ENCODE data around the gene ROCK1. TPM values are rescaled to one million over a fixed set of nuclear protein-coding genes. Genes with fewer than 3 reads are reported as not detected.

Gene ROCK1
- total and polyA plus RNA-seq, 2 donors (not counting 3 experiments of a cell fraction or from before 2014, with no cell fraction given) = 5.3 to 53.0 TPM

- Histone ChIP-seq H3K79me2 (ENCODE audit: control insufficient read depth, insufficient read depth, low read length) (peaks cover 78% of the 10 kb centered on the region), H4K20me1 (replicated peaks; ENCODE audit: control insufficient read depth, extremely low read depth, insufficient read depth, low read length) (peaks cover 5% of the 10 kb centered on the region), H3K4me1 (ENCODE audit: control insufficient read depth, extremely low read depth, insufficient read depth, low read length) (no peaks in the 10 kb centered on the region), H3K27ac (ENCODE audit: insufficient read depth, low read depth, low read length) (no peak overlapping the region), H3K27me3 (ENCODE audit: control insufficient read depth in 2 of 2, insufficient read depth in 2 of 2, low read length in 2 of 2) (no peaks in the 10 kb centered on the region), H3K4me3 (replicated peaks in 1 of 3; ENCODE audit: insufficient read depth in 1 of 3, low read depth in 1 of 3, low read length in 3 of 3) (no peak overlapping the region), H2AFZ (ENCODE audit: low read depth, low read length) (no peak overlapping the region), H3K9me1 (replicated peaks; ENCODE audit: control insufficient read depth, extremely low read depth, insufficient read depth, low read length) (no peaks in the 10 kb centered on the region), H3K4me2 (ENCODE audit: insufficient read depth, low read length) (no peak overlapping the region), H3K9ac (replicated peaks; ENCODE audit: extremely low read depth, insufficient read depth, low read length) (no peak overlapping the region), H3K36me3 (ENCODE audit: control insufficient read depth in 2 of 2, extremely low read depth in 1 of 2, insufficient read depth in 2 of 2, low read length in 2 of 2) (no peaks in the 10 kb centered on the region), H3K9me3 (replicated peaks; ENCODE audit: control insufficient read depth, insufficient read depth, low read length) (no peaks in the 10 kb centered on the region)
- no TSS peak for BruUV-seq (replicated peaks)
- dilution Hi-C loops (cut with MboI; ENCODE audit: extremely low pct_ligation_motif_present, low sequenced_read_pairs) = no loop called here
- ChIA-PET POLR2A (no interaction called here), CTCF (no interaction called here)
- TF ChIP-seq MYC (IDR thresholded peaks at IDR 0.05; ENCODE audit: low read depth, low read length) (no peak), POLR2A (IDR thresholded peaks at IDR 0.05; ENCODE audit: low read depth, low read length) (no peak), GATA2 (IDR thresholded peaks at IDR 0.05; ENCODE audit: insufficient read depth, insufficient read length, low read depth, low read length) (no peak), JUN (IDR thresholded peaks at IDR 0.05; ENCODE audit: borderline replicate concordance, insufficient read depth, insufficient read length, low read depth) (no peak)
- DNase-seq (ENCODE audit: low read depth, low spot score) (no peak), FAIRE-seq (no peak)
- intact Hi-C loops (cut with micrococcal nuclease) = no loop called here
Measured at GRCh38 chr18:21056545-21056944, 55.1 kb downstream of the ROCK1 start.

DNA sequence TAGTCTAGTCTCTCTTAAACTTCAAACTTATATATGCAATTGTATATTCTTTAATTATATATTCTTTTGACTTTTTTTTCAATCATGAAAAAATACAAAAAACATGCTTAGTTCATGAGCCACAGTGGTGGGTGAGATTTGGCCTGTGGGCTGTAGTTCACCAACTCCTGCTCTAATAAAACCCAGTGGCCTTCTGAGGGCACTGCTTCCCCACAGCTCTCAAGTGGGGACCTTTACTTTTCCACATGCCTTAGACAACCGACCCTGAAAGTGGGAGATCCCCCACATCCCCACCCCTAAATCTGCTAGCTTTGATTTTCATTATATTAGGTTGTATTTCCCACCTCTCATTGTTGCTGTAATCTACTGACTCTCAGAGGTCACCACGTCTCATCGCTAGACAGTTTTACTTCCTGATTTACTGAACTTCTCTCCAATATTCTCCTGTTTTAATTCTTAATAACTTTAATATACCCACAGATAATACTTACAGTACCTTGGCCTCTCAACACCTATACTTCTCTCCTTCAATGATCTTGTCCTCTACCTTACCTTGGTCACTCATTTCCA, 57.3 kb downstream of the ROCK1 start:
- POLR2A ChIA-PET = interaction anchor here (0.6 kb wide), 1 partner anchor 22 kb away, joined by 4 read pairs; no protein-coding TSS in a partner anchor
- dilution Hi-C loops (cut with MboI; ENCODE audit: extremely low pct_ligation_motif_present, low sequenced_read_pairs) = no loop called here

More for the DNA sequence above, 57.3 kb downstream of the ROCK1 start:
- no peak overlapping the region for H3K4me3 ChIP-seq (replicated peaks in 1 of 3; ENCODE audit: insufficient read depth in 1 of 3, low read depth in 1 of 3, low read length in 3 of 3)
- CTCF ChIA-PET = interaction anchor here (1.5 kb wide), 1 partner anchor 8 kb away, joined by 4 read pairs; no protein-coding TSS in a partner anchor
- FAIRE-seq (no peak), DNase-seq (ENCODE audit: low read depth, low spot score) (no peak)
- H2AFZ ChIP-seq (ENCODE audit: low read depth, low read length) = no peak overlapping the region
- no TSS peak for BruUV-seq (replicated peaks)
- peaks cover 80% of the 10 kb centered on the region for H3K79me2 ChIP-seq (ENCODE audit: control insufficient read depth, insufficient read depth, low read length)
- no peak overlapping the region for H3K27ac ChIP-seq (ENCODE audit: insufficient read depth, low read depth, low read length)
- no peaks in the 10 kb centered on the region for H3K36me3 ChIP-seq (ENCODE audit: control insufficient read depth in 2 of 2, extremely low read depth in 1 of 2, insufficient read depth in 2 of 2, low read length in 2 of 2)
- H4K20me1 ChIP-seq (replicated peaks; ENCODE audit: control insufficient read depth, extremely low read depth, insufficient read depth, low read length) = peaks cover 5% of the 10 kb centered on the region
- no peaks in the 10 kb centered on the region for H3K9me1 ChIP-seq (replicated peaks; ENCODE audit: control insufficient read depth, extremely low read depth, insufficient read depth, low read length)
- intact Hi-C loops (cut with micrococcal nuclease) = no loop called here
- no peak overlapping the region for H3K4me2 ChIP-seq (ENCODE audit: insufficient read depth, low read length)
- no peaks in the 10 kb centered on the region for H3K9me3 ChIP-seq (replicated peaks; ENCODE audit: control insufficient read depth, insufficient read depth, low read length)
- no peak for TF ChIP-seq POLR2A (IDR thresholded peaks at IDR 0.05; ENCODE audit: low read depth, low read length)
- TF ChIP-seq, protein P1, sequence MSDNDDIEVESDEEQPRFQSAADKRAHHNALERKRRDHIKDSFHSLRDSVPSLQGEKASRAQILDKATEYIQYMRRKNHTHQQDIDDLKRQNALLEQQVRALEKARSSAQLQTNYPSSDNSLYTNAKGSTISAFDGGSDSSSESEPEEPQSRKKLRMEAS (IDR thresholded peaks at IDR 0.05; ENCODE audit: insufficient read depth, insufficient read length) = no peak
- TF ChIP-seq, protein P2, sequence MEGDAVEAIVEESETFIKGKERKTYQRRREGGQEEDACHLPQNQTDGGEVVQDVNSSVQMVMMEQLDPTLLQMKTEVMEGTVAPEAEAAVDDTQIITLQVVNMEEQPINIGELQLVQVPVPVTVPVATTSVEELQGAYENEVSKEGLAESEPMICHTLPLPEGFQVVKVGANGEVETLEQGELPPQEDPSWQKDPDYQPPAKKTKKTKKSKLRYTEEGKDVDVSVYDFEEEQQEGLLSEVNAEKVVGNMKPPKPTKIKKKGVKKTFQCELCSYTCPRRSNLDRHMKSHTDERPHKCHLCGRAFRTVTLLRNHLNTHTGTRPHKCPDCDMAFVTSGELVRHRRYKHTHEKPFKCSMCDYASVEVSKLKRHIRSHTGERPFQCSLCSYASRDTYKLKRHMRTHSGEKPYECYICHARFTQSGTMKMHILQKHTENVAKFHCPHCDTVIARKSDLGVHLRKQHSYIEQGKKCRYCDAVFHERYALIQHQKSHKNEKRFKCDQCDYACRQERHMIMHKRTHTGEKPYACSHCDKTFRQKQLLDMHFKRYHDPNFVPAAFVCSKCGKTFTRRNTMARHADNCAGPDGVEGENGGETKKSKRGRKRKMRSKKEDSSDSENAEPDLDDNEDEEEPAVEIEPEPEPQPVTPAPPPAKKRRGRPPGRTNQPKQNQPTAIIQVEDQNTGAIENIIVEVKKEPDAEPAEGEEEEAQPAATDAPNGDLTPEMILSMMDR (IDR thresholded peaks at IDR 0.05; ENCODE audit: extremely low read depth in 1 of 2, insufficient read depth in 1 of 2, low read depth in 1 of 2, low read length in 2 of 2) = no peak
- TF ChIP-seq JUN (IDR thresholded peaks at IDR 0.05; ENCODE audit: borderline replicate concordance, insufficient read depth, insufficient read length, low read depth) = no peak
- TF ChIP-seq FOS (IDR thresholded peaks at IDR 0.05; ENCODE audit: borderline replicate concordance, insufficient read depth, low read length) = no peak
- TF ChIP-seq EZH2 (IDR thresholded peaks at IDR 0.05; ENCODE audit: borderline replicate concordance, low read depth, low read length, severe bottlenecking) = no peak
- no peak for TF ChIP-seq GATA2 (IDR thresholded peaks at IDR 0.05; ENCODE audit: insufficient read depth, insufficient read length, low read depth, low read length)
- no peak for TF ChIP-seq POLR2AphosphoS5 (IDR thresholded peaks at IDR 0.05; ENCODE audit: insufficient read depth, low read depth, low read length)
- no peak for TF ChIP-seq MYC (IDR thresholded peaks at IDR 0.05; ENCODE audit: low read depth, low read length)
- peaks cover 6% of the 10 kb centered on the region for H3K4me1 ChIP-seq (ENCODE audit: control insufficient read depth, extremely low read depth, insufficient read depth, low read length)
- no peaks in the 10 kb centered on the region for H3K27me3 ChIP-seq (ENCODE audit: control insufficient read depth in 2 of 2, insufficient read depth in 2 of 2, low read length in 2 of 2)
- no peak overlapping the region for H3K9ac ChIP-seq (replicated peaks; ENCODE audit: extremely low read depth, insufficient read depth, low read length)
